HG03025 (cell line): ENCODE results near the gene AXIN1.
"Not testable (repeated sequence)": the region's sequence is repeated elsewhere in the genome, so short reads cannot be mapped to it uniquely, and the experiment has no call there.

Experiments
- ATAC-seq: cut with Tn5 transposase; IDR thresholded peaks from one replicate; pipeline ENCODE4 v1.9.1; 2021; ENCODE audit warnings: mild to moderate bottlenecking, moderate library complexity; ENCODE audit not compliant: unreplicated experiment, low FRiP score

AXIN1 gene

GRCh38 chr16:356741-357140 is 4.2 kb upstream of the AXIN1 start:
- ATAC-seq: no peak

GRCh38 chr16:354971-355461 is 2.5 kb upstream of the AXIN1 start:
- no peak for ATAC-seq

GRCh38 chr16:354291-354881 is 1.9 kb upstream of the AXIN1 start:
- no peak for ATAC-seq

- no peak for ATAC-seq
Measured at GRCh38 chr16:353404-354290, 1.1 kb upstream of the AXIN1 start.

- peak; percentile 16 for ATAC-seq
Measured at GRCh38 chr16:351804-352520, 561 bp downstream of the AXIN1 start.

- ATAC-seq: no peak
Measured at GRCh38 chr16:350203-350602, 2.3 kb downstream of the AXIN1 start.

- ATAC-seq: no peak
Measured at GRCh38 chr16:349211-349610, 3.3 kb downstream of the AXIN1 start.

GRCh38 chr16:348495-348894 is 4.0 kb downstream of the AXIN1 start:
- not testable (repeated sequence) for ATAC-seq

GRCh38 chr16:347203-347602 is 5.3 kb downstream of the AXIN1 start:
- no peak for ATAC-seq

- ATAC-seq: no peak
Measured at GRCh38 chr16:346587-346986, 5.9 kb downstream of the AXIN1 start.

GRCh38 chr16:345772-346171 is 6.8 kb downstream of the AXIN1 start:
- no peak for ATAC-seq

- ATAC-seq: no peak
Measured at GRCh38 chr16:342455-343213, 9.9 kb downstream of the AXIN1 start.

GRCh38 chr16:341974-342336 is 10.6 kb downstream of the AXIN1 start:
- ATAC-seq: not testable (repeated sequence)

GRCh38 chr16:341095-341973 is 11.2 kb downstream of the AXIN1 start:
- ATAC-seq: not testable (repeated sequence)

- no peak for ATAC-seq
Measured at GRCh38 chr16:340370-341091, 12.0 kb downstream of the AXIN1 start.

- no peak for ATAC-seq
Measured at GRCh38 chr16:339680-340079, 12.8 kb downstream of the AXIN1 start.

- ATAC-seq: no peak
Measured at GRCh38 chr16:337975-338575, 14.4 kb downstream of the AXIN1 start.

GRCh38 chr16:337437-337836 is 15.1 kb downstream of the AXIN1 start:
- ATAC-seq: no peak

- no peak for ATAC-seq
Measured at GRCh38 chr16:336269-336668, 16.3 kb downstream of the AXIN1 start.
